Stimulated activated CD4-positive, alpha-beta T cell treated with anti-CD3 and anti-CD28 coated beads, TNF-alpha, amount 100 ng/mL, for 4 hours (primary cell): ENCODE measurements around the gene ITGA8.
"Not testable (repeated sequence)": the region's sequence is repeated elsewhere in the genome, so short reads cannot be mapped to it uniquely, and the experiment has no call there.

ENCODE experiments used
- DNase-seq, 3 experiments: peaks; one replicate each; pipeline ENCODE4 v3.0.0-alpha.2; 2020; ENCODE audit warnings: low read depth in 3 of 3

ITGA8 gene

DNA sequence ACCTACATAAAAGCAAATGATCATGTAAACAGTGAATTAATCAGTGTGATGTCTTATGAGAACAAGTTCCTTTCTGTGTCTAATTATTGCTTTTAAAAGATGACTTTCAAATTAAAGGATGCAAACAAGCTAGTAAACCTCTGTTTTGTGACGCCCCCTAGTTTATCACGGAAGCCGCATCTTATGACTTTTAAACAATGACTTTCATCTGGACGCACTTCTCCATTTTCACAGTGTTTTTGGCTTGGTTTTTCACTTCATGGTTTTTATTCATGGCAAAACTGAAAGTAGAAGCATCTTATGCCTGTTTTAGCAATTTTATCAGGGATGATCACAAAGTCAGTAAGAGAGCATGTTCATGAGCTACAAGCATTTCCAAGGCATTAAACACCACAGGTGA is 35.0 kb downstream of the ITGA8 start:
- no peak for DNase-seq

DNA sequence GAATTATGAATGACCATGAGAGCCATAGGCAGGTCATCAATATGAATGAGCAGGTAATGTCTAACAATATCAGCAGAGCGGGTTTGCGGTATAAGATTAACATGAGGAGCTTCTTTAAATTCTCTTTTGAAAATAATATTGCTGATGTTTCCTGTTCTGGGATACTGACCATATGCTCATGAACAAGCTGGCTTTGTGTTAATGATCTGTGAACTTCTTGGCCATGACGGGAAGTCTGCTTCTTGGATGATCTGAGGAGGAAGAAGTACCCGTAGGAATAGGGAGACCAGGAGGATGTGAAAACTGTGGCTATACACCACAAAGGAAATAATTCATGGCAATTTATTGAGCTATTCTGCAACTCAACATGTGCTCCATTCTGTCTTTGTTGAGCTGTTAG is 38.6 kb downstream of the ITGA8 start:
- no peak for DNase-seq

DNA sequence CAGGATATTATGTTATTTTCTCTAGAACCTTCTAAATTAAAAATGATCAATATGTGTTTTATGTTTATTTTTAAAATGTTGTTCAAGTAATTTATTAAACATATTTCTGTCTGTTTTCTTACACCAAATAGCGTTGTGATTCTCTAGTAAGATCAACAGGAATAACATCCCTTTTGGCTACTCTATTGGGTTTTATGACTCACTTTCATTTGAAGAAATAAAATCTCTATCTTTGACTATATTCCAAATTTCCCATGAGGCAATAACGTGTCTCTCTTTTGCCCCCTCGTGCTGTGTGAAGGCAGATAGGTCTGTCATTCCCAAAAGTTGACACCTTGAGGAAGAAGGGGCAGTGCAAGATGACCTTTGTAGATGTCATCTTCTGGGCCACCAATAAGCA is 40.9 kb downstream of the ITGA8 start:
- DNase-seq: no peak

DNA sequence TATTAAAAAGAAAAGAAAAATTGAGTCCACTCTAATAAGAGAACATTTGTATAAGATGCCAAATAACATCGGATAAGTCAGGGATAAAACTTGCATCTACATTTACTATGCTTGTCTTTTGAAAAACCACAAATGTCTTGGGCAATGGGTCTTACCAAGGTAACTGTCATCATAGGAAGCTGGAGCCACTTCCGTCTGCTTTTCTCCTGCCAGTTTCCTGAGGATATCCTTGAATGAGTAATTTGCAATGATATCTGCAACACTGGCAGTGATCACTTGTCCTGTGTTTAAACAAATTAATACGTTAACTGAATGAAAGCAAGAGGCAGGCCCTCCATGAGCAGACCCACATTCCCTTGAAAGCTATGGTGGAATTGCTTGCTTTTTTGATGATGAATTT is 47.3 kb downstream of the ITGA8 start:
- no peak for DNase-seq

DNA sequence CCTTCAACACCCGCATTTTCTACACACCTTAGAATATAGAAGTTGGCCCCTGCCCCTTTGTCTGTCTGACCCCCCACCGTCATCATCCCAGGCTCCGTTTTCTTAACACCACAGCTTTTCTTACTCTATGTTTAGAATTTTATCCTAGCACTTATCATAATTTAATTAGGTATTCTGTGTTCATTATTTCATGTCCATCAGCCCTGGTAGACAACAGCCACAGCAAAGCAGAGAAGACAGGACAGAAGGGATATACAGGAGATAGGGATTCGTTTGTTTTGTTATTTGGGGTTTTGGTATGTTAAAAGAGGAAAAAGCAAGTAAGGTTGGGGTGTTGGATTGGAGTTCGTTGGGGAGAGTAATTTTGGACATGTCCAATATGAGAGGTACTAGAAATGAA is 48.8 kb downstream of the ITGA8 start:
- DNase-seq: no peak

DNA sequence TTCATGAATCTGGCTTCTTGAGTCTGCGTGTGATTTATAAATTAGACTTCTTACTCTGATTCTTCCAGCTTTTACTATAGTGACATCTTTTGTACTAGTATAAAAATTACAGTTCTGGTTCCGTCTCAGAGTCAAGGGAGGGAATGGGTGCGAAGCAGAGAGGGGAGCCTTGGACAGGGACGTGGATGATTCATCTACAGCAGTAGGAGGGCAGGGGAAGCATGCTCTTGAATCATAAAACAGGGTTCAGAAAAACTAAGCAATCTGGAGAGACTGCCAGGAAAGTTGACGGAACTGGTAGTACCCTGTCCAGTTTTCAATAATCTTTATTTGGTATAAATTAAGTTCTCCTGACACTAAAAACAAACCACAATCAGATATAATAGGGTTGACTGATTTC is 58.1 kb downstream of the ITGA8 start:
- DNase-seq: no peak

DNA sequence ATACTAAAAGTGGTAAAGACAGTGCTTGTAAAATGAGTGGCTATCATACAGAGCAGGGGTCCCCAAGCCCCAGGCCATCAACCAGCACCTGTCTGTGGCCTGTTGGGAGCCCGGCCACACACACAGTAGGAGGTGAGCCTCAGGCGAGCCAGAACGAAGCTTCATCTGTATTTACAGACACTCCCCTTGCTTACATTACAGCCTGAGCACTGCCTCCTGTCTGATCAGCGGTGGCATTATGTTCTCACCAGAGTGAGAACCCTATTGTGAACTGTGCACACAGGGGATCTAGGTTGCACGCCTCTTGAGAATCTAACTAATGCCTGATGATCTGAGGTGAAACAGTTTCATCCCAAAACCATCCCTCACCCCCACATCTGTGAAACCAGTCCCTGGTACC is 58.7 kb downstream of the ITGA8 start:
- no peak for DNase-seq

DNA sequence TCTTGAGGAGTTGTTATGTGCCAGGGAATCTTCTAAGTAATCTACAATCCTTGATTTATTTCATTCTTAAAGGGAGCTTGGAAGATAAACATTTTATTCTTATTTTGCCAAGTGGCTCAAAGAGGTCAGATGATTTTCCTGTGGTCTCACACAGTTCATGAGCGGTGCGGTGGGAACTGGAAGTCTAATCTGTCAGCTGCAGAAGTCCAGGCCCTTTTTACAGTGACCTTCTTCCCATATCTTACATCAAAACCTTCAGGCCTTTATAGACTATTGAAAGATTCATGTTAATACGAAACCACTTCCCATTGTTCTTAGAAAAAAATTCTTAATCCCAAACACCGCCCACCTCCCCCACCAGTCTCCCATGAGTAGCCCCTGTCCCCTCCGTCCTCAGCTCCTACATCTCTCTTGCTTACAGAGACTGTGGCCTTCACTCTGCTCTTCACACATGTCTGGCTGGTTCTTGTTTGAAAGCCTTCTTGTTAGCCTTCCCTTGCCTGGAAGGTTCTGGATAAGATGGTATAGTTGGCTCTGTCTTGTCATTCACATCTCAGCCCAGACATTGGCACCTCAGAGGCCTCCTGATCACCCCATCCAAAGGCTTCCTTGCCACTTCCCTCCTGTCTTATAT is 61.5 kb downstream of the ITGA8 start:
- DNase-seq: no peak

DNA sequence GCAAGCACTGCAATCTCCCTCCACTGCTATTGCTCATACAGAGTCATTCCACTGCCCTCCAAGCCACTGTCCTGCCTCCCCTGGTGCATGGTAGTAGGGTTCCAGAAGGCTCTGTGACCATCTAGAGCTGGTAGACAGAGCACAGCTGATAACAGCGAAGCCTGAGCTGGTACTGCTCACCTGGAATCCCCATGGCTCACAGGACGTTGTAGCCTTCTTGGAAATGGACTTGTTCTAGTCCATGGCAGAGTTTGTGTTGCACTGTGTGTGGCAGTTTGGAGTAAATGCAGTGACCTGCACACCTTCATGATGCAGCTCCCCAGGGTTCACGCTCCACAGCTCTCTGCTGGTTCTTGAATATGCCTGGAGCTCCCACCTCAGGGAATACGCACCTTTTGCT is 67.0 kb downstream of the ITGA8 start:
- no peak for DNase-seq

DNA sequence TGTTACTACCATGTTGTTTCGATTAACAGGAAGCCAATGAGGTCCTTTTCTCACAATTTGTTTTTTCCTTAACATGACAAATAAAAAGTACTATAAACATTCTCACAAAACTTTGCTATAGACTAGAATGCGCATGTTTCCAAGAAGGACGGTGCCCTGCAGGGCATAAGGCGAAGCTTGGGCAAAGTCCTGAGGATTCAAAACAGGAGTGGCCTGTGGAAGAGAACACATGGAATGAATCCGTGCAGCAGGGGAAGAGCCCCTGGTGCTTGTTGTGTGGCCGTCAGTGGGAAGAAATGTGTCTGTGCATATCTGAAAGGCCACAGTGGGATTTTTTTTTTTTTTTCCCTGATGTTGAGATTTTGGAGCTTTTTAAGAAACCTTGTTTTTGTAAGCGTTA is 67.6 kb downstream of the ITGA8 start:
- no peak for DNase-seq

DNA sequence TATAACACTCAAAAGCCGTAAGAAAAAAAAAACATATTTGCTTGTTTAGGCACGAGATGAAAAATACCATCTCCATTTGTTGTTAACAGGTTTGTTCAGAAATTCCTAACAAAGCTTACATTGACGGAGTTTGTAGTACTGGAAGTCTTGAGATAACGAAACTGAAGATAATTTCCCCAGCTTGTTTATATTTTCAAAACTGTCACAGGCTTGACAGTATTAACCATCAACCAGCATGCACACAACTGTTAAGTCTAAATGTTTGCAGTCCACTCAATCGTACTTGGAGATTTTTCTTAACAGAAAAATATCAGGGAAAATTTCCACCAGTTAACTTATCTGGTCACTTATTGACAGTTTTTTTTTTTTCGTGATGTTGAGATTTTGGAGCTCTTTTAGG is 68.5 kb downstream of the ITGA8 start:
- DNase-seq: no peak

DNA sequence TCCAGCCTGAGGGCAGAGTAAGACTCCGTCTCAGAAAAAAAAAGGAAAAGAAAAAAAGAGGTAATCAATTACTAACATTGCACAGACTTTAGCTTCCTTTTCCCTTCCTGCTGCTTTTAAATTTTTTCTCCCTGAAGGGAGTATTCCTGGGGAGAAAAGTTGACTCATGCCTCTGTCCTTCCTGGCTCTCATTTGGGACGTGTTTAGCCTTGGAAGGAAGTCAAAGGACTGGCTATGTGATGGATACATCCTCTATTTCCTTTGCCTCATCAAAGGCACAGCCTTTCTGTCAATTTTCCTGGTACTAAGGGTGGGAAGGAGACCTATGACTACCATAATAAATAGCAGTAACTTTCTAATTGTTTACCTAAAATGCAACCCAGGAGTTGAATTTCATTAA is 77.6 kb downstream of the ITGA8 start:
- no peak for DNase-seq

DNA sequence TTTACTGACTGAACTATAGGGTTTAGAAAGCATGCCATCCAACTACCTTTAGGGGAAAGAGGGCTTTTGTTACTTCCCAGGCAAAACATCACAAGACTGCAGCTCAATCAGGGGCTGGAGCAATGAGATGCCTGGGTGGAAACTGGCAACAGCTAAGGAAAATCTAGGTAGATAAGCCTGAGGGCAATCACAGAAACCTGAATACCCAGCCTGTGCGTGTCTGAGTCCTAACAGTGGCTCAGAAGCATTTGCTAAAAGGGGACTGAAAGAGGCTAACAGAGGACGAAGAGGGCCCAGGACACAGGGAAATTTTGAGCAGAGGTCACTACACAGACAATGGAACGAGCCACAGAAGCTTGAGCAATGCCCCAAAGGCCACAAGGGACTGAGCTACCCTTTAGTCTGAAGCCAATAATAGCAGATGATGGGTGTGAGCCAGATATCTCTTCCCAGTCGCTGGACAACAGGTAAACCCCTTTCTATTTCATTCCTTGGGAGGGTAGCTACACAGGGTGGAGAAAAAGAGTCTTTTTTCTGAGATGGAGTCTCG is 79.1 kb downstream of the ITGA8 start:
- DNase-seq: no peak

DNA sequence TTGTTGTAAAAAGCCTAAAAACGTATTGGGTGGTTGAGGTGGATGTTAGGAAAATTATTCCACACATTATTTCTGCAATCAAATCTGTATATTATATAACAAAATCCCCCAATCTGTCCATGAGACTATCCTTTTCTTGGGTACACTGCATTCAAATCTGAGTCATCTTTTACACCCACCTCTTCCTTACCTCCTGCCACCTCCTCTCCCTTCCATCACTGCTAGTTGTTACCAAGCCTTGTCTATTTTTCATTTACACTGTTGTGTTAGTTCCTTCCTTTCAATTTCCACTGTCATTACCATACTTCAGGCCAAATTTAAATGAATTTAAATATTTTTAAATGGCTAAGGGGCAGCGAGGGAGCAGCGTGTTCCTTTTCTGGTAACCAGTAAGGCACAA is 83.3 kb downstream of the ITGA8 start:
- DNase-seq: no peak

DNA sequence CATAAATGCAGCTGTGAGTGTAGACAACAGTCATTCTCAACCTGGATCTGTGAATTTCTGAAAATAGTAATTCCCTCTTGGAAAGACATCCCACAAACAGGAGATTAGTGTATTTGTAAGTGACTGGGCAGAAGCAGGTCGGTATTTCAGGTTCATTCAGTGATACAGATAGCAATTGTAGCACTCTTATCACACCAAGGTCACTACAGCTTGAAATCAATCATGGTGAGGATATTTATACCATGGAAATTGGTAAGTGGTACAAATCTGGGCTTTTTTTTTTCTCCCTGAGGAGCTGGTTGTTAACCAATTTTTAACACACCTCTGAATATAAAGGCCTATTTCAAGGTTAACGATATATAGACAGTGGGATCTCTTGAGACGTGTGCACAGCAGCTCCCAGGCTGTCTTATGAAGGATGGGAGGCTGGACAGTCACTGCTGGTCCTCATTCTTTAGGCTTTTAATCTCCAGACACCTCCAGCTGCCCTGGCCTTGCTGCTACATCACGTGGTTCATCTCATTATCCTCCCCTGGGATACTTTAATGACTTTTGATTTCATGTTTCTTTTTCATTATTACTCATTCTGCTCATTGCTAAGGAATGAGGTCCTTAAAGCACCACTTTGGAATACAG is 87.1 kb downstream of the ITGA8 start:
- no peak for DNase-seq

DNA sequence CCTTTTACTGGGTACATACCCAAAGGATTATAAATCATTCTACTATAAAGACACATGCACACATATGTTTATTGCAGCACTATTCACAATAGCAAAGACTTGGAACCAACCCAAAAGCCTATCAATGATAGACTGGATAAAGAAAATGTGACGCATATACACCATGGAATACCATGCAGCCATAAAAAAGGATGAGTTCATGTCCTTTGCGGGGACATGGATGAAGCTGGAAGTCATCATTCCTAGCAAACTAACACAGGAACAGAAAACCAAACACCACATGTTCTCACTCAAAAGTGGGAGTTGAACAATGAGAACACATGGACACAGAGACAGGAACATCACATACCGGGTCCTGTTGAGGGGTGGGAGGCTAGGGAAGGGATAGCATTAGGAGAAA is 88.5 kb downstream of the ITGA8 start:
- not testable (repeated sequence) for DNase-seq

DNA sequence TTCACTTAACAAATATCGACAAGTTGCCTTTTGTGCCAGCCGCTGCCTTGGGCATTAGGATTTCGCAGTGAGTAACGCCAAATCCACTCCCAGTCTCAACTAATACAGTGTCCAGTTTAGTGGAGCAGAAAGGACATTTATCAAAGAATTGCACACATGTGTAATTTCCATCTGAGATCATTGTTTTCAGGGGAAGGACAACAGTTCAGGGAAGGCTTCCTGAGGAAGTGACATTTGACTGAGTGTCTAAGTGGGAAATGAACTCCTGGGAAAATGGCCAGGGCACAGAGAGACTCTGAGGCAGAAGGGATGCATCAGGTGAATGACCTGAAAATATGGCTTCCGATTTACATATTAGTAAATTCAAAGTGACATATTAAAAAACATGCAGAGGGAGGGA is 89.4 kb downstream of the ITGA8 start:
- no peak for DNase-seq

DNA sequence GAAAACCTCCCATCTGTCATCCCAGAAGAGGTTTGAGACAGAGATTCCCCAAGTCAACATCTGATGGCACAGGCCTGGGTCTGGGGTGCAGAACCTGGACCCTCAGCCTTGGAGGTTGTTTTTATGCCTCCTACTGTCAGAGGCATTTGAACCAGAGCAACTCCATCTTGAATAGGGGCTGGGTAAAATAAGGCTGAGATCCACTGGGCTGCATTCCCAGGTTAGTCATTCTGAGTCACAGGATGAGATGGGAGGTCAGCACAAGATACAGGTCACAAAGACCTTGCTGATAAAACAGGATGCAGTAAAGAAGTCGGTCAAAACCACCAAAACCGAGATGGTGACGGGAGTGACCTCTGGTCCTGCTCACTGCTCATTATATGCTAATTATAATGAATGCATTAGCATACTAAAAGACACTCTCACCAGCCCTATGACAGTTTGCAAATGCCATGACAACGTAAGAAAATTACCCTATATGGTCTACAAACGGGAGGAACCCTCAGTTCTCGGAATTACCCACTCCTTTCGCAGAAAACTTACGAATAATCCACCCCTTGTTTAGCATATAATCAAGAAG is 92.0 kb downstream of the ITGA8 start:
- DNase-seq: no peak

DNA sequence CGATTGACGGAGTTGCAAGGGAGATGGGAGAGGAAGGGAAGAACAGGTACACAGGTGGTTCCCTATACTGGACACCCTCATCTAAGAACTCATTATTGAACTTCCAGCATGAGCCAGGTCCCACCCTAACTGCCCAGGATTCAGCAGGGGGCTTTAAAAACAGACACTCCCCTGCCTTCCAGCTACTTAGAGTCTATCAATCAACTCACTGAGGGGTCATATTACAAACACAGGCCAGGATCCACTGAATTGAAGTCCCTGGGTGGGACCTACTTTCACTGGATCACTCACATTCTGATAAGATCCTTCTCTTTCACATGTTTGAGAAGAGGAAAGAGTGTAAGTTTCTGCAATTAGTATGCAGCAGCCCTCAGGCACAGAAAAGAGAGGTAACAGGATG is 92.8 kb downstream of the ITGA8 start:
- no peak for DNase-seq

DNA sequence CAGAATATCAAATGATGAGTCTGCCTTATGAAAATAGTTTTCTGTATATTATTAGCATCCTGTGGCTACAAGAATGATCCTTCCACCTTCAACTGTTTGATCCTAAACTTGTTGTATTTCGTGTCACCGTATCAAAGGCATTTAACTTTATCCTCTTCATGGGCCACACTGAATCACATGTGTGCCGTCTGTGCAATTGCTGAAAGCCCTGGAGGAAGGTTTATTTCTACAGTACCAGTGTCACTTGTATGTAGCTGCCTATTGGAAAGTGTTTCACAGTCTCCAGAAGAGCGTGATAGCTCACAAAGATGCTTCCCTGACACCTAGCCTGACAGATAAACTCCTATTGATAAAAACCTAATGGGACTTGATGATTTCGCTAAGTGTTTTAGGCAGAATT is 94.5 kb downstream of the ITGA8 start:
- DNase-seq: no peak

DNA sequence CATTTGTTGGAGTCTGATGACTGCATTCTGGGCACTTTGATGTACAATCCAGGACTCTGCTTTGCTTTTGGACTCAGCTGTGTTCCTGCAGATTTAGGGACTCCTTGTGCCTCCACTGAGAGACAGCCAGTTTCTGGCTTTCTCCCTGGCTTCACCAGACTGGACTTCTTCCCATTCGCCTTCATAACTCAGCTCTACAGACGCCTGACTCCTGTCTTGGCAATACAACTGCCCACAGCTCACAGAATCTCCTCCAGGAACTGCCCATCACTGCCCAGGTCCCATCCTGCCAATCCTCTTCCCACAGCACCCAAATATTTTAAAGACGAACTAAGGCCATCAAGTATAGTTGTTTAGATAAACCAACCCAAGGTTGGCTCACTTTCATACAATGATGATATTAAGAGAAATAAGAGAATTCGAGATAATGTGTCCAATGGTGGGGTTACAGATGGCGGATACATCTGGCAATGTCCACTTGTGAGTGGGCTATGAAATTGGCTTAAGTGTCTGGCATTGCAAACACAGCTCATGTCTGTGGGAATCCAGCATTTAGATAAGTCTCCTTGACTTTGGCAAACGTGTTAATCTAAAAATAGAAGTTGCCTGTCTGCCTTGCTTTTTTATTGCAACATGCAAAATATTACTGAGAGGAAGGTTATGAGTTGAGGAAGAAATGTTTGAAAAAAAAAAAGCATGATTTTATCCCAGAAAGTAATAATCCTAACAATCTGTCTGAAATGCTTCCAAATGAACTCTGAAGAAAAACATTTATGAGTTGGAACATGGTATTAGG is 95.1 kb downstream of the ITGA8 start:
- DNase-seq: no peak

DNA sequence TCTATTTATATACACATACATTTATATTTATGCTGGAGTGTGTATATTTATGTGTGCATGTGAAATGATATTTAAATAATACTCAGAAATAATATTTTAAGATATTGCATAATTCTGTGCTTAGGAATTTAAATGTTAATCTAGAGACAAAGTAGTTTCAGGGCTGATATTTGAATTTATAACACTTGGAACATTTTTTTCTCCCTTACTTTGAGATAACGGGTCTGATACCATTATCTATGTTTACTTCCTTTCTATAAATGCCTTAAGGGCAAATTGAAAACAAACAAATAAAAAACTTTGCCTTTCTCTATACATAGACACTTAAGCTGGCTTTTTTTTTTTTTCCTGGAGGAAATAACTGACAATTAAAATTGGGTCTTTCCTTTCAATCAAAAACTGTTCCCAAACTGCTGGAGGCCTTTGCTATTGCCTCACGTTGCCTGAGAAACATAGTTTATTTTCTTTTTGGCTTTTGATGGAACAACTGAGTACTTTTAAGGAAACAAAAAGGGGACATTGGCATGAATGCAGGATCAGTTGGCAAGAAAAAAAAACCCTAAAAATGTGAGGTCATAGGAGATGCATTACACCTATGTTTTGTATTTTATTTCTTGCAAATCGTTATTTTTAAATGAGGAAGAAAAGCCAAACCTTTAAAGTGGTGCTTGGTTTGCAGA is 98.7 kb downstream of the ITGA8 start:
- DNase-seq: no peak
